Stimulated activated CD8-positive, alpha-beta memory T cell treated with anti-CD3 and anti-CD28 coated beads, Interleukin-2, amount 100 ng/mL, for 48 hours (primary cell): ENCODE data around the gene KTN1.

Experiments used
- DNase-seq, 2 donors: peaks; one replicate each; pipeline ENCODE4 v3.0.0-alpha.2; 2020; ENCODE audit warnings: low read depth in 2 of 2

KTN1 gene

GRCh38 chr14:55711175-55711811 is 131.3 kb downstream of the KTN1 start:
- DNase-seq, result no peak

GRCh38 chr14:55712491-55712890 is 132.5 kb downstream of the KTN1 start:
- no peak for DNase-seq

DNA sequence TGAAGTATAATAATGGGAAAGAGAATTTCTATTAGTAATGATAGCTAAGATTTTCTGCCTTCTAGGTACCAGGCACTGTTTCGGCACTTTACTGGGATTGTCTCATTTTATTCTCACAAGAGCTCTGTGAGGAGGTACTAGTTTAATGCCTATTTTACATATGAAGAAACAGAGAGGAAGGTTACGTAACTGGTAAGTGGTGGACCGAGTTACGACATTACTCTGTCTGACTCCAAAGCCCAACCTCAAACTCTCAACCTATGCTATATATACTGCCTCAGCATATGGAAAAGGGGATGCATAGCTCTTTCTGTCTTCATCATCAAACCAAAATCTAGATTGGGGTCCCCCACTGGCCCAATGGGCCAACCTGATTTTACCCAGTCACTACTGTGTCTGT is 133.5 kb downstream of the KTN1 start:
- no peak for DNase-seq

GRCh38 chr14:55715889-55716288 is 135.9 kb downstream of the KTN1 start:
- DNase-seq, result no peak

DNA sequence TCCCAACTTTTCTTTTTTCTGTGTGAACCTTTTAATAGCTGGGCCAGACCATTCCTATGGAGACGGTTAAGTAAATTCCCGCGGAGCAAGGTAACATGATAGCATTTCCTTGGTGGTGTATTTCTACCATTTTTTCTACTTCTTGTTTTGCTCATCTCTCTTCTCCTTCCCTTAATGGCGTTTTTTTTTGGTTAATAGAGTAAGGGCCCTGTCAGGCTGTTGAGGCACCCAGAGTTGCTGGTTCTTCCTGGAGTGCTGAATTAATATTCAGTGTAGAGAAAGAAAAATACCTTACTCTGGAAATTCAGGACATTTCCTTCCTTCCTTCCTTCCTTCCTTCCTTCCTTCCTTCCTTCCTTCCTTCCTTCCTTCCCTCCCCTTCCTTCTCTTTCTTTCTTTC is 137.6 kb downstream of the KTN1 start:
- no peak for DNase-seq

- DNase-seq, result no peak
Measured at GRCh38 chr14:55718551-55718950, 138.5 kb downstream of the KTN1 start.

- no peak for DNase-seq
Measured at GRCh38 chr14:55720796-55721195, 140.8 kb downstream of the KTN1 start.

DNA sequence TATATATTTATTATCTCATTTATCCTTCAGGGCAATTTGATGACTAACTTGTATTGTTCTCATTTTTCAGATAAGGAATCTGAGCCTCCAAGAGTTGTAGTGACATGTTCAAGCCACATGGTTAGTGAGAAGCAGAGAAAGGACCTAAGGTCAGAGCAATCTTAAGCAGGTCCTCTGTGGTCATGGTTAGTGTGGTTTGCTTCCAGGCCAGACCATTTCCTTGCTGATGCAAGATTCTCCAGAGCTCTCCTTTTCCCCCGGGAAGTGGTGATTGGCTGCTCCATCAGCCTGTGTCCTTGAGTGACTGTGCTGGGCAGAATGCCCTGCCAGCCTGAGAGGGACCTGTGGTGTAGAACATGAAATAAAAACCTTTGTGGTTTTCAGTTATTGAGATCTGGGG is 141.3 kb downstream of the KTN1 start:
- no peak for DNase-seq

GRCh38 chr14:55722054-55722453 is 142.0 kb downstream of the KTN1 start:
- no peak for DNase-seq

- no peak for DNase-seq
Measured at GRCh38 chr14:55724736-55725135, 144.7 kb downstream of the KTN1 start.

DNA sequence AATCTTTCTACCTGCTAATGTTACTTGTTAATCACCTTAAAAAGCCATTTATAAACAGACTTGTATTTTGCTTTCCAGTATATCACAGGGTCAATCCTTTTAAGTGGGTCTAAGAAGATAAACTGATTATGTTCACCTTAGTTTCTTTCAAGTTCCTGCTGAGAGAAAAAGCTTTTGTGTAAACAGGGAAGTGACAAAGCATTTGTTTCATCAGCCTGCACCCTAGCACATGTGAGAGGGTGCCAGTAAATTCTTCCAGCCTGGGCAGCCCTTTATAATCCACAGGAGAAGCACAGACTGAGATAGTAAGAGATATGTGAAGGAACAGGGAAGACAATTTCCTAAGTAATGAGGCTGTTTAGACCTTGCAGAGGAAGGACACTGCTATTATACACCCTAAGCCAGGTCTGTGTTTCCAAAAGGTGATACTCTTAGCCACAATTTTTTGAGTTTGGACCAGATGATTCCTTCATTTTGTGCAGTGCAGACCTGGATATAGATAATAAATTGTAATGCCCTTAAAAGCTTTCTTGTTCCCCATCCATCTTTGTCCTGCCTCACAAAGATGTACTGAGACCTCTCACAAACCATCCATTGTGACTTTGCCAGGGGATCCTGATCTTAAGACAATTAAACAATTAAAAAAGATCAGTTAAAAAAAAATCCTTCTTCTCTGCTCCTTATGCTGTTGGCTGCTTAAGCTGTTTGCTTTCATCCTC is 150.7 kb downstream of the KTN1 start:
- no peak for DNase-seq

DNA sequence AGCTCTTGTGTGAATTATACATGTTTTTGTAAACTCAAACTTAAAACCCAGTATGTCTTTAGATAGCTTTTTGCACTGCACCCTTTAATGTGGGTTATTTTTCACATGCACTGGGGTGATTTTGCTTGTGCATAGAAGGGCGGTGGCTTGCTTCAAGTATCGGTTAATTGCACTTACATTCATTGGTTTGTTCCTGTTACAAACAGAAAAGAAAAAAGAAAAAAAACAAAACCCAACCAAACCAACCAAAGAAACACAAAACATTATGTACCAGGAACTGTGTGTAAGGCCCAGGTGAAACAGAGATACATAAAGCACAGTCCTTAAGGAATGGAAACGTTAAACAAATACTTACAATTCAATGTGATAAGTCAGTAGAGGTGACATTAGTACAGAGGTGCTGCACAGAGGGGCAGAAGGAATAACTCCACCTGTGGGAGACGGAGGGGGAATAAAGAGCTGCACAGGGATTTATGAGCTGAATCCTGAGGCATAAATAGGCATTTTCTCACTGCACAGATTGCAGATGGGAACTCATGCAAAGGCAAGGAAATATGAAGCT is 151.4 kb downstream of the KTN1 start:
- DNase-seq, result no peak

- DNase-seq, result peak; percentile 3 to 28
Measured at GRCh38 chr14:55731881-55732498, 152.0 kb downstream of the KTN1 start.

GRCh38 chr14:55733599-55733998 is 153.6 kb downstream of the KTN1 start:
- no peak for DNase-seq
